ENCODE data around the gene ZNF385D.

The ZNF385D gene

DNA sequence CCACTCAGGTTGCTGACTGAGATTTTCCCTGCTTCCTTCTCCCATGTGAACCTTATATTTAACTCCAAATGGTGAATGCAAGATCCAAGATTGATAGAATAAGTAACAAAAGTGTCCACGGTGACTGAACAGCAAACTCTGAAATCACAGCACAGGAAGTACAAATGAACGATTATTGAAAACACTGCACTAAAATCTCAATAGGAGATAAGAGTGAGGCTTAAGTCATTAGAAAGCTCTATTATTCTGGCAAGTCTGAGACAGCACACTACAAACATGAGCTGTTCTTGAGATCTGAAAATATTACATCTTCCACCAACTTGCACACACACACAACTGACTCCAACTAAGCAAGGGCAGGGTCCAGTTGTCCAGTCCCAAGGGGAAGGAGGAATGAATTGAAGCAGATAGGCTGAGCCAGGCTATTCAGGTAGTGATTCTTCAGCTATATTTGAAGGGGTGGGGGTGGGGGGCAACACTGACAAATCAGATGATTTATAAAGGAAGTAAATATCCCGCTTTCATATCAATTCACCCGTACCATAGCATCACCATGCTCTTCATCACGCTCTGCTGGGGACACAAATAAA is 2.9 kb downstream of the ZNF385D start:
- no peak for DNase-seq

DNA sequence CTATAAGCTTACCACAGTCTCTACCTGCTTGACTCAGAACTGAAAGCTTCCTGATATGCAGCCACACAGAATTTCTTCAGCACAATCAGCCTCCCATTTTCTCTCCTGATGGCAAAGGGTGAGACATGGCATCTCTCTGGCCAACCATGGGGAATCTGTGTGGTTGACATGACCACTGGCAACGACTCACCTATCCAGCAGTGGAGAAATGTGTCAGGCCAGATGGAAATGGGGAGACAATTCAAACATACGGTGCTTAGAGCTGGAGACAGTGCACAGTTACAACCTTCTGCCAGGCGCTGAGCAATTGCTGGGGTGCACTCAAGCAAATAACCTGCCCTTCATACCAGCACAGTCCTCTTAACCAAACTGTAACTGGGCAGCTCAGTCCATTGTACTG is 3.6 kb downstream of the ZNF385D start:
- DNase-seq: no peak

DNA sequence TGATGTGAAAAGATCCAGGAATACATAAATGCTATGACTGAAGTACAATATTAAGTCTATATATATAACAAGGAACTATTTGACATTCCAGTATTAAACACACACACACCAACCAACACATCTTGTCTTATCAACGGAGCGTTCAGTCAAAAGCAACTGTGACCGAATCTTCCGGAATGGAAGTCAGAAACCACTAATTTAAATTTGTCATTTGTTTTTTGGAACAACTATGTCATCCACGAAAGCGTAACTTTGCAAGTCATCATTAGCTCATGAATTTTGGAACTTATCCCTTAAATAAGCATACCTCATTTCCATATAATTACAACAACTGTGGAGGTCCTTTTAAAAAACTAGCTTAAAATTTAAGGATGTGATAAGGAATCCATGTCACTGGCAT is 5.0 kb downstream of the ZNF385D start:
- DNase-seq: no peak

DNA sequence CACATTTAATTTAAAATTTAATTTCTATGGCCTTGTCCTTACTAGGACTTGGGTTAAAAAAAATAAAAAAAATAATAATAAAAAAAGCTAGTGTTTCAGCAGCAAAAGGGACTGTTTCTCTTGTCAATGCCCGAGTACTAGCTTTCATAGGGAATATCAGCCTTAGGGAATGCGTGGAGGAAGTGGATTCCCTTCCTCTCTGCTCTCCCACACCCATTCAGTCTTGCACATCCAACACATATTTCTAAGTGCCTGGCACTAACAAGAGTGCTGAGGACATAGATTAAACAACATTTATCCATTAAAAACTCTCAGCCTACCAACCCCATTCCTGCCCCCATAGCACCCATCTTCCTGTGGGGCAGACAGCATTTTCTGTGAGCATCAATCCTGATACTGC is 6.2 kb downstream of the ZNF385D start:
- DNase-seq: no peak

- no peak for DNase-seq
Measured at GRCh38 chr3:21738935-21739702, 11.9 kb downstream of the ZNF385D start.

- DNase-seq: no peak
Measured at GRCh38 chr3:21738283-21738682, 12.7 kb downstream of the ZNF385D start.

- peak; percentile 83 for DNase-seq
Measured at GRCh38 chr3:21734746-21735145, 16.3 kb downstream of the ZNF385D start.

- peak; percentile 78 for DNase-seq
Measured at GRCh38 chr3:21729888-21730459, 21.0 kb downstream of the ZNF385D start.

- DNase-seq: no peak
Measured at GRCh38 chr3:21729331-21729730, 21.7 kb downstream of the ZNF385D start.

GRCh38 chr3:21722768-21723167 is 28.2 kb downstream of the ZNF385D start:
- DNase-seq: no peak

DNA sequence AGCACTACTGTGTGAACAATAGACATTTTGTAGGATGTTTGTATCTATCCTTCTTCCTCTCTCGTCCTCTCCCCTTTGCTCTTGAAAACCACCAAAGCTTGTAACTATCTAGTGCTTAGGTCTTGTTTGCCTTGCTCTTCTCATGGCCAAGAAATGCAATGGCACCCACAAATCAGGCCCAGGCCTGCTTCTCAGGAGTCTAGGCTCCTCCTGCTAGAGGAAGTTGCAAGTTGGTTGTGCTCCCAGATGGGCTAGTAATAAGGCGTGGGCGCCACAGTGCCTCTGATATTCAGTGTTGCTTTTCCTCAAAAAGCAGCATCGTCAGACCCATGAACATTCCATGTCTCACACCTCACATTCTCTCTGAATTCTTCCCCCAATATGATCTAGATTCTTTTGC is 28.7 kb downstream of the ZNF385D start:
- DNase-seq: no peak

DNA sequence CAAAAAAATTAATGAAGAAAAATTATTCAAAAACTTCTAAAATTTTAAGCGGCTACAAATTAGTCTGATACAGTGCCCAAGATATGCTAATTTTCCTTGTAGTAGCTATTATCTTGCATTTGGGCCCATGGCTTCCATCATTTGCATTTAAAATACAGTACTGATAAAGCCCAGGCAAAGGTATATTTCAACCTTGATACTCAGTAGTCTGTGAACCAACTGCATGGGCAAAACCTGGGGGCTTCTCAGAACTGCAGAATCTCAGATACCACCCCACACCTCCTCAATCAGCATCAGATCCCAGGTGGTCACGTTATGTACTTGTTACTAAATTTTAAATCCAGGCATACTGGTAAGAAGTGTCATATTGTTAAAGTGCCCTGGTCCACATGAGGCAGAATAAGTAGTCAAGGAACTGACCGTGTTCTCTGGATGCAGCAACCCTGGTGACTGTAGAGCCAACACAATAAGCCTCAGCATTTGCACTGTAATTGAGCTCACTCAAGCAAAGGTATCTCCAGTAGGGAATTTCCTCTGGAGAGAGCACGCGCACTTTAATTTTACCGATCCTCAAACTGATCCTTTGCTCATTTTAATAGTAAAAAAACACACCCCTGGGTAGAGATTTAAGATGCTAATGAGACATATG is 31.9 kb downstream of the ZNF385D start:
- no peak for DNase-seq

DNA sequence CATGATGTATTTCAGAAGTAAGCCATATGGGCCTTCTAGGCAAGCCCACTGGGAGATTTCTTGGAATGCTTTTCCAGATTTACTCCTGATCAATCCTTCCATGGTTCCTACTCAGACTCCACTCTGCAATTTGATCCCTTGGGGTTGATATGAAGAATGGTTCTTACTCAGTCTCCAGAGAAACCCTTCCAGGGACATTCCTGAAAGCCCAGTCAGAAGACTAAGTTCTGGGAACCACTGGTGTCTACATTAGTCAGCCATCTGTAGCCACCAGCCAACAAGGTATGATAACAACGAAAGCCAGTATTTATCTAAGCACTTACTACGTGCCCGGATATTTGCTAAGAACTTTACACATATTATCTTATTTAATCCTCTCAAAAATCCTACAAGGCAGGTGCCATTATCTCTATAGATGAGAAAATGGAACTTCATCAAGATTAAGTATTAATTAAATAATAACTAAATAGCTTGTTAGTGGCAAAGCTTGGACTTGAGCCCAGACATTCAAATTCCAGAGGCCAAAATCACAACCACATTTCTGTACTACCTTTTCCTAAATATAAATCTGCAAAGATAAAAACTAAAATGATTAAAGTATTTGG is 32.7 kb downstream of the ZNF385D start:
- DNase-seq: peak; percentile 99

- DNase-seq: no peak
Measured at GRCh38 chr3:21715662-21716061, 35.3 kb downstream of the ZNF385D start.

DNA sequence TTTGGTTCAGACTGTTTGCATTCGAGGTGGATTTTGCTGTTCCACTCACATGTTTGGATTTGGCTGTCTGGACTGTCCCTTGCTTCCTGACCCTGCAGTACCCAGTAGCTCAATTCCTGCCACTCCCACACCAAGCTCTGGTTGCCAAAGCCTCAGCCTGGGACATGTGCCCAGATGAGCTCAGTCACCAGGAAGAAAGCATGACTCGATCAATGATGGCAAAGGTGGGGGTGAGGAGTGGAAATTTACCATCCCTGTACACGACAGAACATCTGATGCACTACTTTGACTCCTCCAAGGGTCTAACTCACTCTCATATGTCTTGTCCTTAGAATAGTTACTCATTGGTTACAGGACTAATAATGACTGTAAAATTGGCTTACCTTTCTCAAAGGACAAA is 45.2 kb downstream of the ZNF385D start:
- DNase-seq: peak; percentile 61

DNA sequence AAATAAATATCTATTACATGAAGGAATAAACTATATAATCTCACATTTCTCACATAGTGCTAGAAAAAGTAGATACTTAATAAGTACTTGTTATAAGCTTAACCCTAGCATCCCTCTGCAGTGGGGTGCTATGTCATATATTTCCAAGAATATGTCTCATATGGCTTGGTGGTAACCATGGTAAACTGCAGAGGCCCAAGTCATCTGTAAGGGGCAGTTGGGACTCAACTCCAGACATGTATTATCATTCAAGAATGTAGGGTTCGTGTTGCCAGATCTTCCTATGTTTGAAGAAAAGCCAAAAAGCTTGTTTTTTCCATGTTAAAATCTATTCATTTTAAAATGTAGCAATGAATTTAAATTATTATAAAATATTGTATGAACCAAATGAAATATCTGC is 46.2 kb downstream of the ZNF385D start:
- peak; percentile 20 for DNase-seq

DNA sequence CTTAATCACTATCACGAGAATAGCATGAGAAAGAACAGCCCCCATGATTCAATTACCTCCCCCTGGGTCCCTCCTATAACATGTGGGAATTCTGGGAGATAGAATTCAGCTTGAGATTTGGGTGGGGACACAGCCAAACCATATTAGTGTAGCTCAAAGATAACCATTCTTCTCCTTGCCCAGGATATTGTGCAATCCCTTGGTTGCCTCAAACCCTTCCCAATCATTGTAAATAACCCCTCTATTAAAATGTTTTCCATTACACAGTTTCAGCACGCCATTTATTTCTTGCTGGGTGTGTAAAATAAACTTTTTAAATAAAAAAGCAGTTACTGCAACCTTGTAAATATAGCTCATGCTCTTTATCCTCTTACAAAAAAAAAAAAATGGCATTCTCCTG is 47.7 kb downstream of the ZNF385D start:
- DNase-seq: no peak

GRCh38 chr3:21697707-21698106 is 53.3 kb downstream of the ZNF385D start:
- DNase-seq: no peak

DNA sequence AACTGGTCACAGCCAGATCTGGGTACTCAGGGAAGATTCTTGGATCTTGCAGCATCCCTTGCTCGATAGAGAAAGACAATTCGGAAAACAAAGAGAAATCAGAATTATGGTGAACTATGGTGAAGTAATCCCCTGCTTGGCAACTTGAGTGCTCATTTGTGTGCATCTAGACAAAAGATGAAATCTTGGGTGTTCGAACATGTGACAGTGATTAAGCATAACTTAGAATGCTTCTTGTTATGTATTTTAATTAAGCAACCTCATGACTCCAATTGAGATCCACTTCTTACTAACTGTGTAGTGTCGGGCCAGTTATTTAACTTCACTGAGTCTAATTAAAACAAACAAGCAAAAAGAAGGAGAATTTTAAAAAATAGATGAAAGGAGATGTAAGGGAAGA is 56.5 kb downstream of the ZNF385D start:
- no peak for DNase-seq

DNA sequence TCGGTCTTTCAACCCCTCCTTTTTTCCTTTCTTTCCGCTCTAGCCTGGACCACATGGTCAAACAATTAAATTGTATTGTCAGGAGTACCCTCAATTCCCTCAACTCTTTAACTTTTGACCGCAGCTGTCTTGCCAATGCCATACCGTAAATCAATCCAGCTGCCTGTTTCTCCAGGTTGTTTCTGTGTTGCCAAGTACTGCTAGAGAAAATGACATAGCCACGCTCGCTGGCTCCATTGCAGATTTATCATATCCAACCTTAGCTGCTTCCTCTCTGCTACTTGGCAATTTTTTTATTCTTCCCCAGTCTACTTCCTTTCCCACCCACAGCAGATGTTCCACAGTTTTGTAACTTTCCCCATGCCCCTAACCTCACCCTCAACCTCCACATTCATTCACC is 60.0 kb downstream of the ZNF385D start:
- DNase-seq: no peak

GRCh38 chr3:21682206-21682605 is 68.8 kb downstream of the ZNF385D start:
- peak; percentile 40 for DNase-seq

DNA sequence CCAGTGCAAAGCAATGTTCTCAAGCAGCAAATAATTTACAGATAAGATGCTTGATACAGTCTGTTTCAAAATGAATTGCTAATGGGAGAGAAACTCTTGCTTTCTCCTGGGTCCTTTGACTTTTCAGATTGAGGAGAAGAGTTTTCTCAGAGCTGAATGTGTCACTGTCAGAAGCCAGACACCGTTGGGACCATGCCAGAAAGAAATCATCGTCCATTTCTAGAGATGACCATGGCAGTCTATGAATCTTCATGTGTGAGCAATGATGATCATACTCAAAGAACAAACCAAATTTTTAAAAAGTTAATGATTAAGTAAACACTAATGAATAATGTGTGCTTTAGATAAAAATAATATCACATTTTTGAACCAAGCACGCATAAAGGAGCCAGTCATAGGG is 77.6 kb downstream of the ZNF385D start:
- DNase-seq: no peak

- DNase-seq: peak; percentile 85
Measured at GRCh38 chr3:21672303-21672702, 78.7 kb downstream of the ZNF385D start.

DNA sequence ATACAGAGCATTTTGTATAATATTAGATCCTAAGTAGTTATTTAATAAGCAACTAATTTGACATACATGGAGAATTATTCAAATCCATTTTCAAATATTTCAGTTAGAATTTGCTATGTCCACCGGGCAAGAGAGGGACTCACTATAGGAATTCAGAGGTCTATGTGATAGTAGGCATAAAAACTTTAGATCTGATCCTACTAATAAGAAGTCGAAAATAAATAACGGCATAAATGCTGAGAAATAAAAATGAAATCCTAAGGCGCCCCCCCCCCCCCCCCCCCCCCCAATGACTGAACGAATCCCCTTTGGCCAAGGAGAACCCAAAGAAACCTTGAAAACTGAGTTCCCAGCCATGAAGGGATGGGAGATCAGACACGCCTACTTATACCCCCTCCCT is 80.6 kb downstream of the ZNF385D start:
- no peak for DNase-seq
